ENCODE data around the gene ZNF593. TPM values are rescaled to one million over a fixed set of nuclear protein-coding genes. Genes with fewer than 3 reads are reported as not detected.
A peak's percentile ranks its signal among the peaks of the same experiment; 100 is the strongest.

ZNF593 gene
- polyA plus RNA-seq, 2 donors, result 42.3 to 63.3 TPM

- Histone ChIP-seq H3K27ac (ENCODE audit: low read depth in 2 of 2, low read length in 1 of 2) (no peak overlapping the region), H3K27me3 (ENCODE audit: control insufficient read depth in 1 of 2, insufficient read depth in 2 of 2, low read length in 2 of 2) (no peaks in the 10 kb centered on the region), H3K4me3 (ENCODE audit: low read depth in 1 of 2, low read length in 2 of 2) (no peak overlapping the region), H3K9me3 (ENCODE audit: control insufficient read depth in 2 of 2, insufficient read depth in 1 of 2, low read depth in 1 of 2, low read length in 1 of 2) (no peaks in the 10 kb centered on the region), H3K36me3 (ENCODE audit: control insufficient read depth in 2 of 2, insufficient read depth in 2 of 2, low read length in 1 of 2) (no peaks in the 10 kb centered on the region), H3K4me1 (ENCODE audit: control insufficient read depth in 2 of 2, insufficient read depth in 2 of 2, low read length in 1 of 2) (no peaks in the 10 kb centered on the region)
- 42 to 45% methylated on average over 6 of the region's 6 CpGs for WGBS, 2 donors
These were observed 23.8 kb upstream of the ZNF593 start for GRCh38 chr1:26145960-26146294.

- no peaks in the 10 kb centered on the region for H3K27me3 ChIP-seq (ENCODE audit: control insufficient read depth in 1 of 2, insufficient read depth in 2 of 2, low read length in 2 of 2)
- no peak overlapping the region for H3K4me3 ChIP-seq (ENCODE audit: low read depth in 1 of 2, low read length in 2 of 2)
- no peaks in the 10 kb centered on the region for H3K36me3 ChIP-seq (ENCODE audit: control insufficient read depth in 2 of 2, insufficient read depth in 2 of 2, low read length in 1 of 2)
- no peaks in the 10 kb centered on the region for H3K9me3 ChIP-seq (ENCODE audit: control insufficient read depth in 2 of 2, insufficient read depth in 1 of 2, low read depth in 1 of 2, low read length in 1 of 2)
- no peak overlapping the region for H3K27ac ChIP-seq (ENCODE audit: low read depth in 2 of 2, low read length in 1 of 2)
- H3K4me1 ChIP-seq (ENCODE audit: control insufficient read depth in 2 of 2, insufficient read depth in 2 of 2, low read length in 1 of 2), result no peaks in the 10 kb centered on the region
These were observed 20.8 kb upstream of the ZNF593 start for GRCh38 chr1:26148887-26149286.

DNA sequence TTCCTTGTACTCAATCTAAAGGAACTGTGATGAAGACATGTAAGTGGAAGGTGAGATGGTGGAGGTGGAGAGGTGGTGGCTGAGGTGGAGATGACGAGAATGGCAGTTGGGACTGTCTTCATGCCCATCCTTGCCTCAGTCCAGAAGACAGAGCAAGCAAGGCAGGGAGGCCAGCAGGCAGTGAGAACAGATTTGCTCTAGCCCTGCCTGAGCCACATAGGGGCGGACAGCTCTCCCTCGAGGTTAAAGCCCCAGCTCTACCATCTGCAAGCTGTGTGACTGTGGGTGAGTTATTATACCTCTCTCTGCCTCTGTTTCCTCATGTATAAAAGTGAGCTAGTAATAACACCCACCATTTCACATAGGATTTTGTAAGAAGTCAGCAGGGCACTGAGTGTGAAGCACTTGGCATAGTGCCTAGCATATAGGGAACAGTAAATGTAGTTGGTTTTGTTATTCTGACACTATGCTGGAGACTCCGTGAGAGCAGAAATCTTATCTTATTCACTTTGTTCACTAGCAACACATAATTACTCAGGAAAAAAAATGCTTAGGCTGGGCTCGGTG, 15.7 kb upstream of the ZNF593 start:
- 61 to 69% methylated on average over 5 of the region's 5 CpGs for WGBS, 2 donors
- Histone ChIP-seq H3K36me3 (ENCODE audit: control insufficient read depth in 2 of 2, insufficient read depth in 2 of 2, low read length in 1 of 2) (no peaks in the 10 kb centered on the region), H3K4me3 (ENCODE audit: low read depth in 1 of 2, low read length in 2 of 2) (no peak overlapping the region), H3K4me1 (ENCODE audit: control insufficient read depth in 2 of 2, insufficient read depth in 2 of 2, low read length in 1 of 2) (peaks cover 0 to 5% of the 10 kb centered on the region in 2 donors), H3K9me3 (ENCODE audit: control insufficient read depth in 2 of 2, insufficient read depth in 1 of 2, low read depth in 1 of 2, low read length in 1 of 2) (no peaks in the 10 kb centered on the region), H3K27me3 (ENCODE audit: control insufficient read depth in 1 of 2, insufficient read depth in 2 of 2, low read length in 2 of 2) (peaks cover 0 to 5% of the 10 kb centered on the region in 2 donors), H3K27ac (ENCODE audit: low read depth in 2 of 2, low read length in 1 of 2) (no peak overlapping the region)

- H3K36me3 ChIP-seq (ENCODE audit: control insufficient read depth in 2 of 2, insufficient read depth in 2 of 2, low read length in 1 of 2), result no peaks in the 10 kb centered on the region
- H3K27ac ChIP-seq (ENCODE audit: low read depth in 2 of 2, low read length in 1 of 2), result no peak overlapping the region
- peaks cover 0 to 5% of the 10 kb centered on the region in 2 donors for H3K27me3 ChIP-seq (ENCODE audit: control insufficient read depth in 1 of 2, insufficient read depth in 2 of 2, low read length in 2 of 2)
- H3K4me1 ChIP-seq (ENCODE audit: control insufficient read depth in 2 of 2, insufficient read depth in 2 of 2, low read length in 1 of 2), result peaks cover 0 to 5% of the 10 kb centered on the region in 2 donors
- WGBS, 2 donors, result 55% methylated on average over 9 of the region's 9 CpGs
- H3K4me3 ChIP-seq (ENCODE audit: low read depth in 1 of 2, low read length in 2 of 2), result no peak overlapping the region
- no peaks in the 10 kb centered on the region for H3K9me3 ChIP-seq (ENCODE audit: control insufficient read depth in 2 of 2, insufficient read depth in 1 of 2, low read depth in 1 of 2, low read length in 1 of 2)
These were observed 15.0 kb upstream of the ZNF593 start for GRCh38 chr1:26154750-26155149.

DNA sequence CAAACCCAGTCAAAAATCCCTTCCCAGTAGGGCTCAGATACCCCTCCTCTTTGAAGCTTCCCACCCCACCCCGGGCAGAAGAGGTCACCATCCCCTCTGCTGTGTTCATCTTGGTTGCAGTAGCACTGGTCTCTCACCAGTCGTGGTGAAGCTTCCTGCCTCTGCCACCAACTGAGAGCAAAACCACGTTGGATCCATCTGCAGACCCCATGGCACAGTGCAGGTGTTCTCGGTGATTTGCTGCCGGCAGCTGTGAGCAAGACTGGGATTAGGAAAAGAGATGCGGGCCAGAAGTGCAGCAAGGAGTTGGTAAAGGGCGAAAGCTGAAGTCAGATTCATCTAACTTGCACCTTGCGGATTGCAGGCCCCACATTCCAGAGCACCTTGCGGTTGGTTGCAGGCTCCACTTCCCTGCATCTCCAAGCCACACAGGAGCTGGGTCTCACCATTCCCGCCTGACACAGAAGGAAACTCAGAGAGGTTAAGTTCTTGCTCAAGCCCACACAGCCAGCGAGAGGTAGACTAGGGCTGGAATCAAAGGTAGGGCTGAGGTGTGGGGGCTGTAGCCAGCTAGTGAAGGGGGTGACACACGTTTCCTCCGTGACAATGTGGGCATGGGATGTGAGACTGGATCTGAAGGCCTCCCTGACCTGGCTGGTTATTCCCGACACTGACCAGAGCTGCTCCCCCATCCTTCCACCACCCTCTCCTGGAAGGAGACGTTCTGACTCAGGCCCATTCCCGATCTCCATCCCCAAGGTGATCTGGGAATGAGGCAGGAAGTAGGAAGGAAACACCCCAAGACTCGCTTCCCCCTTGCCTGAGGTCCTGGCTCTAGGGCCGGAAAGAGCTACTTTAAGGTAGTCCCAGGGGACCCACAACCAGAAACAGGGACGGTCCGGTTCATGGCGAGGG, 14.1 kb upstream of the ZNF593 start:
- peaks cover 0 to 5% of the 10 kb centered on the region in 2 donors for H3K27me3 ChIP-seq (ENCODE audit: control insufficient read depth in 1 of 2, insufficient read depth in 2 of 2, low read length in 2 of 2)
- peak overlapping the region; percentile 3 to 11 for H3K27ac ChIP-seq (ENCODE audit: low read depth in 2 of 2, low read length in 1 of 2)
- no peak overlapping the region for H3K4me3 ChIP-seq (ENCODE audit: low read depth in 1 of 2, low read length in 2 of 2)
- H3K9me3 ChIP-seq (ENCODE audit: control insufficient read depth in 2 of 2, insufficient read depth in 1 of 2, low read depth in 1 of 2, low read length in 1 of 2), result no peaks in the 10 kb centered on the region
- H3K4me1 ChIP-seq (ENCODE audit: control insufficient read depth in 2 of 2, insufficient read depth in 2 of 2, low read length in 1 of 2), result peaks cover 0 to 5% of the 10 kb centered on the region in 2 donors
- H3K36me3 ChIP-seq (ENCODE audit: control insufficient read depth in 2 of 2, insufficient read depth in 2 of 2, low read length in 1 of 2), result no peaks in the 10 kb centered on the region
- WGBS, 2 donors, result 62% methylated on average over 21 of the region's 21 CpGs

DNA sequence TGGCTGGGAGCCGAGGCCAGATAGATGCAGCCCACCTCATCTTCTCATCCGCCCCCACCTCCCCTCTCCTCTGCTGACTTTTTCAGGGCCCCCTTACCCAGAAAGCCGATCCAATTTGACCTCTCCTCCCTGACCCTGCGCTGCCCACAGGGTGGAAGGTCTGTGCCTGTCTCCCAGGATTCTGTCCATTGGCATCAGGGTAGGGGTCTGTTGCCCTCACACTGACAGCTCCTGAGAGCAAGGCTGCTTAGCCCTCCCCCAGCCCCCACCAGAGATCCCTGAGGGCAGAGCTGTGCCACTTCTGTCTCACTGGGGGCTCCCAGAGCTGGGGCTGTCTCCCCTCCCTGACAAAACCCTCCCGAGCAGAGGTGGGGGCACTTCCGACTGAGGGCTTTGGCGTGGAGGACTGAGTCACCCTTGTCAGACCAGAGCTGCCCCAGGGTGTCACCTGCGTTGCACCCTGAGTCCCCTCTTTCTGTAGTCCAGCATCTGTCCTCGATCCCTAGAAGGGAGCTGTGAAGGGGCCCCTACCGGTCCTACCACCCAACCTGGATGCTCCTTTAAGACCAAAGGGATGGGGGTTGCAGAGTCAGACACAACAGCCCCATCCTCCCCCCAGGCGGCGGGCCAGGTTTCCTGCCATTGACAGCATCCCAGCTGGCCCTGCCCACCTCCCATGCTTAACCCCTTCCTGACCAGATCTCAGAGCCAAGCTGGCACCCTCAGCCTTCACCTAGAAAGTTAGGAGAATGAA, 13.2 kb upstream of the ZNF593 start:
- 27 to 36% methylated on average over 12 of the region's 12 CpGs for WGBS, 2 donors
- peaks cover 0 to 10% of the 10 kb centered on the region in 2 donors for H3K4me1 ChIP-seq (ENCODE audit: control insufficient read depth in 2 of 2, insufficient read depth in 2 of 2, low read length in 1 of 2)
- no peaks in the 10 kb centered on the region for H3K9me3 ChIP-seq (ENCODE audit: control insufficient read depth in 2 of 2, insufficient read depth in 1 of 2, low read depth in 1 of 2, low read length in 1 of 2)
- peak overlapping the region in 1 of 2 donors; percentile 7 for H3K4me3 ChIP-seq (ENCODE audit: low read depth in 1 of 2, low read length in 2 of 2)
- H3K36me3 ChIP-seq (ENCODE audit: control insufficient read depth in 2 of 2, insufficient read depth in 2 of 2, low read length in 1 of 2), result no peaks in the 10 kb centered on the region
- H3K27ac ChIP-seq (ENCODE audit: low read depth in 2 of 2, low read length in 1 of 2), result peak overlapping the region in 1 of 2 donors; percentile 3
- peaks cover 0 to 5% of the 10 kb centered on the region in 2 donors for H3K27me3 ChIP-seq (ENCODE audit: control insufficient read depth in 1 of 2, insufficient read depth in 2 of 2, low read length in 2 of 2)

- Histone ChIP-seq H3K36me3 (ENCODE audit: control insufficient read depth in 2 of 2, insufficient read depth in 2 of 2, low read length in 1 of 2) (no peaks in the 10 kb centered on the region), H3K9me3 (ENCODE audit: control insufficient read depth in 2 of 2, insufficient read depth in 1 of 2, low read depth in 1 of 2, low read length in 1 of 2) (no peaks in the 10 kb centered on the region), H3K4me1 (ENCODE audit: control insufficient read depth in 2 of 2, insufficient read depth in 2 of 2, low read length in 1 of 2) (peaks cover 0 to 18% of the 10 kb centered on the region in 2 donors), H3K27me3 (ENCODE audit: control insufficient read depth in 1 of 2, insufficient read depth in 2 of 2, low read length in 2 of 2) (peaks cover 0 to 5% of the 10 kb centered on the region in 2 donors), H3K27ac (ENCODE audit: low read depth in 2 of 2, low read length in 1 of 2) (no peak overlapping the region), H3K4me3 (ENCODE audit: low read depth in 1 of 2, low read length in 2 of 2) (no peak overlapping the region)
- WGBS, 2 donors, result 55 to 69% methylated on average over 5 of the region's 5 CpGs
These were observed 11.3 kb upstream of the ZNF593 start for GRCh38 chr1:26158271-26158907.

GRCh38 chr1:26158908-26159742, 10.6 kb upstream of the ZNF593 start, which contains the start of gene FAM110D:
FAM110D (plus strand) TSS chr1:26159079; CDS start chr1:26161292, 2,213 bp downstream.
- Histone ChIP-seq H3K36me3 (ENCODE audit: control insufficient read depth in 2 of 2, insufficient read depth in 2 of 2, low read length in 1 of 2) (no peaks in the 10 kb centered on the region), H3K27me3 (ENCODE audit: control insufficient read depth in 1 of 2, insufficient read depth in 2 of 2, low read length in 2 of 2) (peaks cover 0 to 5% of the 10 kb centered on the region in 2 donors), H3K27ac (ENCODE audit: low read depth in 2 of 2, low read length in 1 of 2) (peak within 1 kb of the TSS in 1 of 2 donors; percentile 14), H3K4me3 (ENCODE audit: low read depth in 1 of 2, low read length in 2 of 2) (peak within 1 kb of the TSS; percentile 1 to 36), H3K9me3 (ENCODE audit: control insufficient read depth in 2 of 2, insufficient read depth in 1 of 2, low read depth in 1 of 2, low read length in 1 of 2) (no peaks in the 10 kb centered on the region), H3K4me1 (ENCODE audit: control insufficient read depth in 2 of 2, insufficient read depth in 2 of 2, low read length in 1 of 2) (peaks cover 0 to 20% of the 10 kb centered on the region in 2 donors)
- WGBS, 2 donors, result 40 to 45% methylated on average over 6 of the region's 6 CpGs

Data from esophagus (tissue), 2 donors.